Caco-2 (cell line): ENCODE measurements around the gene HAPLN1. TPM values are rescaled to one million over a fixed set of nuclear protein-coding genes. Genes with fewer than 3 reads are reported as not detected.

Experiments used
- BruUV-seq: library from RNA; stranded (reverse); fragments of 400-500 nt; replicated peaks from 2 replicates; lab custom pipeline; 2021; lab: Mats Ljungman, UMichigan
- CTCF ChIA-PET: fragments of 300-600 bp; sonication (Branson Sonifier 250); formaldehyde crosslinking; loops from one replicate; lab custom pipeline; 2022; ENCODE audit warnings: antibody characterized with exemption; lab: Charles Lee
- POLR2A ChIA-PET: fragments of 300-600 bp; sonication (Branson Sonifier 250); formaldehyde crosslinking; loops from one replicate; lab custom pipeline; 2022; ENCODE audit warnings: antibody characterized with exemption; lab: Charles Lee
- DNase-seq, 2 experiments: peaks; one replicate each; pipeline versions ENCODE4 v3.0.0 to v3.0.0-alpha.2; 2020 to 2022
- H3K27me3 ChIP-seq: replicated peaks from 2 replicates; pipeline ENCODE4 v1.6.0; 2011; ENCODE audit warnings: low read length; ENCODE audit not compliant: control insufficient read depth, insufficient read depth
- H3K36me3 ChIP-seq: 2 replicates; pipeline ENCODE4 v1.5.1; 2011; ENCODE audit warnings: low read length; ENCODE audit not compliant: control insufficient read depth, insufficient read depth
- H3K4me1 ChIP-seq: fragments of 250-450 bp; sonication (Bioruptor Pico); 2 replicates; pipeline ENCODE4 v1.5.1; 2020; ENCODE audit warnings: mild to moderate bottlenecking
- H3K4me3 ChIP-seq: 2 replicates; pipeline ENCODE4 v1.5.1; 2011; ENCODE audit warnings: low read depth, mild to moderate bottlenecking, control low read depth, low read length
- H3K9me3 ChIP-seq: fragments of 250-450 bp; sonication (Bioruptor Pico); 2 replicates; pipeline ENCODE4 v1.5.1; 2020; ENCODE audit warnings: mild to moderate bottlenecking, moderate library complexity
- H3K27ac Mint-ChIP-seq: one replicate; pipeline ENCODE4 v1.8.0; 2022; ENCODE audit warnings: mixed read lengths; ENCODE audit not compliant: unreplicated experiment
- H3K27me3 Mint-ChIP-seq: one replicate; pipeline ENCODE4 v1.8.0; 2022; ENCODE audit warnings: mixed read lengths; ENCODE audit not compliant: insufficient read depth, unreplicated experiment
- H3K36me3 Mint-ChIP-seq: one replicate; pipeline ENCODE4 v1.8.0; 2022; ENCODE audit warnings: mild to moderate bottlenecking, mixed read lengths; ENCODE audit not compliant: insufficient read depth, unreplicated experiment
- H3K4me1 Mint-ChIP-seq: one replicate; pipeline ENCODE4 v1.8.0; 2022; ENCODE audit warnings: low read depth, mixed read lengths; ENCODE audit not compliant: unreplicated experiment
- H3K4me3 Mint-ChIP-seq: one replicate; pipeline ENCODE4 v1.8.0; 2022; ENCODE audit warnings: mild to moderate bottlenecking, moderate library complexity, mixed read lengths; ENCODE audit not compliant: unreplicated experiment
- H3K9me3 Mint-ChIP-seq: one replicate; pipeline ENCODE4 v1.8.0; 2022; ENCODE audit warnings: mixed read lengths; ENCODE audit not compliant: unreplicated experiment
- intact Hi-C: fragments of 100-400 bp; cut with micrococcal nuclease; formaldehyde crosslinking; loops from one replicate; pipeline ENCODE4 v1.10.0; 2022; ENCODE audit not compliant: unreplicated experiment
- total RNA-seq: library from RNA; stranded (reverse); gene quantifications from 2 replicates; pipeline ENCODE4 v1.2.3, GENCODE V29; 2022
- TF ChIP-seq, protein P1 (sequence below), 2 experiments: fragments of 200-600 bp in 1 of 2; IDR thresholded peaks; 1 replicate in 1 of 2; 2 replicates in 1 of 2; pipeline versions ENCODE4 v1.5.1 to v1.8.0; 2011 to 2022; ENCODE audit warnings: antibody characterized with exemption in 1 of 2, control low read depth in 1 of 2, inconsistent platforms in 1 of 2, low read depth in 1 of 2, low read length in 1 of 2, mild to moderate bottlenecking in 1 of 2, moderate library complexity in 1 of 2; ENCODE audit not compliant: insufficient read depth in 1 of 2, severe bottlenecking in 1 of 2, unreplicated experiment in 1 of 2

Gene HAPLN1
- total RNA-seq, 1 experiment from 2014 or later = 2.4 TPM

DNA sequence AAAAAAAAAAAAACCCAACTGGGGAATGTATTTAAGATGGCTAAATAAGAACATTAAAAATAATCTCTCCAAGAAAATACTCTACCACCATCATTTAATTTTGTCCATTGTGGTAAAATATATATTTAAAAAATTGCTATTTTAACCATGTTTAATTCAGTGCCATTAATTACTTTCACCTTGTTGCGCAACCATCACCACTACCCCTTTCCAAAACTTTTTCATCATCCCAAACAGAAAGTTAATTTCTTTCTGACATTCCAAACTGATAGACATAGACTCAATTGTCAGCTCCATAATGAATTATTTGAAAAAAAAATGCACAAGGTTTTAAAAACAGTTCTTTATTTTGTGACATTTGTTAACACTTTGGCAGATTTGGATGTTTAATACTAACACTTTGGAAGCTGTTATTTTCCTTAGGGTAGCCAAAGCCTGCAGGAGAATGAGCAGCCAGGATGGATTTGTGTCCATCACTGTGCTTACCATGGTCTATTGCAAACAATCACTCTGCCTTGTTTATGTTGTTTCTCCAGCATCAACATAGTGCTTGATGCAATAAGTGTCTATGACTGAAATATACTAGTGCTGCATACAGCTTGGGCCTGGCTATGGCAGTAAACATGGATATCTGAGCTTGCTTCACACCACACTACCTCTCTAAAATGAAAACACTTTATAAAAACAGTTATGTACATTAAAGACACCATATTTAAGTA, 62.7 kb downstream of the HAPLN1 start:
- Mint-ChIP-seq H3K4me3 (no peak overlapping the region), H3K9me3 (no peaks in the 10 kb centered on the region), H3K36me3 (no peaks in the 10 kb centered on the region), H3K27me3 (no peaks in the 10 kb centered on the region), H3K4me1 (no peaks in the 10 kb centered on the region), H3K27ac (no peak overlapping the region)
- ChIA-PET CTCF (no interaction called here), POLR2A (no interaction called here)
- Histone ChIP-seq H3K9me3 (no peaks in the 10 kb centered on the region), H3K27me3 (no peaks in the 10 kb centered on the region), H3K4me3 (no peak overlapping the region), H3K36me3 (no peaks in the 10 kb centered on the region), H3K4me1 (no peaks in the 10 kb centered on the region)
- intact Hi-C loops = no loop called here
- DNase-seq = no peak
- TF ChIP-seq, protein P1, sequence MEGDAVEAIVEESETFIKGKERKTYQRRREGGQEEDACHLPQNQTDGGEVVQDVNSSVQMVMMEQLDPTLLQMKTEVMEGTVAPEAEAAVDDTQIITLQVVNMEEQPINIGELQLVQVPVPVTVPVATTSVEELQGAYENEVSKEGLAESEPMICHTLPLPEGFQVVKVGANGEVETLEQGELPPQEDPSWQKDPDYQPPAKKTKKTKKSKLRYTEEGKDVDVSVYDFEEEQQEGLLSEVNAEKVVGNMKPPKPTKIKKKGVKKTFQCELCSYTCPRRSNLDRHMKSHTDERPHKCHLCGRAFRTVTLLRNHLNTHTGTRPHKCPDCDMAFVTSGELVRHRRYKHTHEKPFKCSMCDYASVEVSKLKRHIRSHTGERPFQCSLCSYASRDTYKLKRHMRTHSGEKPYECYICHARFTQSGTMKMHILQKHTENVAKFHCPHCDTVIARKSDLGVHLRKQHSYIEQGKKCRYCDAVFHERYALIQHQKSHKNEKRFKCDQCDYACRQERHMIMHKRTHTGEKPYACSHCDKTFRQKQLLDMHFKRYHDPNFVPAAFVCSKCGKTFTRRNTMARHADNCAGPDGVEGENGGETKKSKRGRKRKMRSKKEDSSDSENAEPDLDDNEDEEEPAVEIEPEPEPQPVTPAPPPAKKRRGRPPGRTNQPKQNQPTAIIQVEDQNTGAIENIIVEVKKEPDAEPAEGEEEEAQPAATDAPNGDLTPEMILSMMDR (IDR thresholded peaks at IDR 0.05; ENCODE audit: insufficient read depth in 1 of 2, low read depth in 1 of 2, low read length in 1 of 2, severe bottlenecking in 1 of 2, unreplicated experiment in 1 of 2) = no peak
- BruUV-seq = no TSS peak

DNA sequence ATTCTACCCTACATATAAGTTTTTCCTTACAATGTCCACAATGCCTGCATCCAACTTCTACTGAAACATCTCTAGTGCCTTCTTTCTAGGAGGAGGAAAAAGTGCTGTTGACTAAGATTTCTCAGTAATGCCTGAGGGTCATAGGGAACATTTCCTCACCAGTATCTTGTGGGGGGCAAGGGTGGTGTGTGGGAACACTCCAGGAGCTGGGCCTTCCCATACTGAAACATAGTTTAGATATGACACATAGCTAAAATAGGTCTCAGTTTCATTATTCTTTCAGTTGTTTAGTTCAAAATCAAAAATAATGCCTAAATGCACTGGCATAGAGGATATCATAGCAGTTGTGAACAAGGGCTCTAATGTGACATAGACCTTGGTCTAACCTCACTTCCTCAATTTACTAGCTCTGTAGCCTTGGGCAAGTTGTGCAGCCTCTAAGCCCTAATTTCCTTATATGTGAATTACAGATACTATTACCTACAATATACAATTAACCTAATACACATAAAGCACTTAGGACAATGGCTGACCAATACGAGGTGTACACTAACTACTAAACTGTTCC, 66.1 kb downstream of the HAPLN1 start:
- POLR2A ChIA-PET = no interaction called here
- H3K4me3 Mint-ChIP-seq = no peak overlapping the region
- no peaks in the 10 kb centered on the region for H3K4me1 ChIP-seq
- H3K9me3 Mint-ChIP-seq = no peaks in the 10 kb centered on the region
- H3K27me3 Mint-ChIP-seq = no peaks in the 10 kb centered on the region
- intact Hi-C loops = no loop called here
- CTCF ChIA-PET = no interaction called here
- H3K27me3 ChIP-seq = no peaks in the 10 kb centered on the region
- no peaks in the 10 kb centered on the region for H3K36me3 Mint-ChIP-seq
- no peaks in the 10 kb centered on the region for H3K9me3 ChIP-seq
- TF ChIP-seq, protein P1 (IDR thresholded peaks at IDR 0.05; ENCODE audit: insufficient read depth in 1 of 2, low read depth in 1 of 2, low read length in 1 of 2, severe bottlenecking in 1 of 2, unreplicated experiment in 1 of 2) = no peak
- no peak overlapping the region for H3K27ac Mint-ChIP-seq
- H3K4me1 Mint-ChIP-seq = no peaks in the 10 kb centered on the region
- DNase-seq = no peak
- H3K36me3 ChIP-seq = no peaks in the 10 kb centered on the region
- BruUV-seq = no TSS peak
- no peak overlapping the region for H3K4me3 ChIP-seq

DNA sequence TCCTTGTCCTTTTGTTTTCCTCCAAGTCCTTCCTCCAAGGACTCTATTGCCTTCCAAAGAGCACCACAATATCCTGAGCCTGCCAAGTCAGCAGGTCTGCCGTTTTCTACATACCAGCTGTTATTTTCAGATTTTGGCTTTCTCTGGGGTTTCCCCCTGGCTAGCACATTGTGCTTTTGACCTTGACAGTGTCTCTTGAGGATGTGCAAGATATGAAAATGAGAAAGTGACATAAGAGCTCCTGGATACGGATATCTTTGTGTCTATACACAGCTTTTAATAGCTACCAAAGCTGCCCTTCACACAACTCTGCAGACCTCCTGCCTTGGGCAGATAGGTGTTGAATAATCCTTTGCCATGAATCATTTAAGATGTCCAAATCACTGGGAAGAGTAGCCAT, 67.0 kb downstream of the HAPLN1 start:
- ChIA-PET POLR2A (no interaction called here), CTCF (no interaction called here)

More for the DNA sequence above, 67.0 kb downstream of the HAPLN1 start:
- Mint-ChIP-seq H3K4me3 (no peak overlapping the region), H3K27ac (no peak overlapping the region), H3K9me3 (no peaks in the 10 kb centered on the region), H3K27me3 (no peaks in the 10 kb centered on the region), H3K36me3 (no peaks in the 10 kb centered on the region), H3K4me1 (no peaks in the 10 kb centered on the region)
- Histone ChIP-seq H3K9me3 (no peaks in the 10 kb centered on the region), H3K27me3 (no peaks in the 10 kb centered on the region), H3K36me3 (no peaks in the 10 kb centered on the region), H3K4me1 (no peaks in the 10 kb centered on the region), H3K4me3 (no peak overlapping the region)
- TF ChIP-seq, protein P1 (IDR thresholded peaks at IDR 0.05; ENCODE audit: insufficient read depth in 1 of 2, low read depth in 1 of 2, low read length in 1 of 2, severe bottlenecking in 1 of 2, unreplicated experiment in 1 of 2) = no peak
- intact Hi-C loops = no loop called here
- no peak for DNase-seq
- BruUV-seq = no TSS peak
